NK-92 (cell line): Measurements from ENCODE around the gene PNMA3.
"Not testable (repeated sequence)": the region's sequence is repeated elsewhere in the genome, so short reads cannot be mapped to it uniquely, and the experiment has no call there.

Experiments
- DNase-seq: peaks from one replicate; lab custom pipeline; 2025; ENCODE audit not compliant: unreplicated experiment; lab: John Stamatoyannopoulos, UW

Gene PNMA3

DNA sequence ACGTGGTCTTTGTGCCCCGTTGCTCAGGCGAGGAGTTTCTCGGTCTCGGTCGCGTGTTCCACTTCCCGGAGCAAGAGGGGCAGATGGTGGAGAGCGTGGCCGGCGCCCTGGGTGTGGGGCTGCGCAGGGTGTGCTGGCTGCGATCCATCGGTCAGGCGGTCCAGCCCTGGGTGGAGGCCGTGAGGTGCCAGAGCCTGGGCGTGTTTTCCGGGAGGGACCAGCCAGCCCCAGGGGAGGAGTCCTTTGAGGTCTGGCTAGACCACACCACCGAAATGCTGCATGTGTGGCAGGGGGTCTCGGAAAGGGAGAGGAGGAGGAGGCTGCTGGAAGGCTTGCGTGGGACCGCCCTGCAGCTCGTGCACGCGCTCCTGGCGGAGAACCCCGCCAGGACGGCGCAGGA lies 17.1 kb downstream of the PNMA3 start:
- DNase-seq: not testable (repeated sequence)

DNA sequence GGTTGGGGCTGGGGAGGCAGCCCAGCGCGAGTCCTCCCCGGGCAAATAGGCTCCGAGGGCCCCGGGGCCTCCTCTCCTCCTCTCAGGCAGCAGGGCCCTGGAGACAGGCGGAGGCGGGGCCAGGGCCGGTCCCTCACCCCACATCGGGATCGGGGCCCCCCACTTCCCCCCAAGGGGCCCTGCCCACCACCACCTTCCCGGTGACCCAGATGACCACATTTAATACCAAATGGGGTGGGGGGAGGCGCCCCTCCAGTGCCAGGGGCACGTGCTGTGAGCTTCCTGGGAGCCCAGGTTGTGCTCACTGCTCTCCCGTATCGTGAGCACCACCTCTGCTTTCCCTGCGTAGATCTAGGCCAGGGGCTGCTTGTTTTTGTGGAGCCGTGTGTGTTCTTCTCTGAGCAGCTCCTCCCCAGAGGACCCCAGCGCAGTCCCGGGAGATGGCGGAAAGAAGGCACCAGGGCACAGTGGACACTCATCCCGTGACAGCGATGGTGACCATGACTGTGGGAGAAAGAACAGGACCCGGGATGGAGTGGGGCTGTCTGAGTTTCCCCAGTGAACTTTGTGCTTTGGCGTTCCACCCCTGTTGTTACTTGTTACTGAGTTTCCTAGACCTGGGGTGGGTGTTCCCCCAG lies 18.1 kb downstream of the PNMA3 start:
- DNase-seq: no peak

DNA sequence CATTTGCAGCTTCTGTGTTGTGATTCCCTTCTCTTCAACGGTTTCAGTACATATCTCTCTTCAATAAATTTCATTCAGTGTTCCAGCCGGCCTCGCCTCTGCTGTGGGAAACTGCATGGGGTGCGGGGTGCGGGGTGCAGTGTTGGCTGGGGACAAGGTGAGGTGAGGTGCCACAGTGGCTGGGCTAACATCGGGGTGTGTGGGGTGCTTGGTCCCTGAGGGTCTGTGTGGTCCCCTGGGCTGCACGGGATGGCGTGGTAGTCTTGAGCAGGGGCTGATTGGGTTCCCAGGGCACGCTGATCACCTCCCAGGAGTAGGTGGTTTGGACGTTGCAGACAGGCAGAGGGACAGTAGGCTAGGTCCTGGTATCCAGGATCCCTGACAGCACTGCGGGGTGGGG lies 18.7 kb downstream of the PNMA3 start:
- DNase-seq: no peak

DNA sequence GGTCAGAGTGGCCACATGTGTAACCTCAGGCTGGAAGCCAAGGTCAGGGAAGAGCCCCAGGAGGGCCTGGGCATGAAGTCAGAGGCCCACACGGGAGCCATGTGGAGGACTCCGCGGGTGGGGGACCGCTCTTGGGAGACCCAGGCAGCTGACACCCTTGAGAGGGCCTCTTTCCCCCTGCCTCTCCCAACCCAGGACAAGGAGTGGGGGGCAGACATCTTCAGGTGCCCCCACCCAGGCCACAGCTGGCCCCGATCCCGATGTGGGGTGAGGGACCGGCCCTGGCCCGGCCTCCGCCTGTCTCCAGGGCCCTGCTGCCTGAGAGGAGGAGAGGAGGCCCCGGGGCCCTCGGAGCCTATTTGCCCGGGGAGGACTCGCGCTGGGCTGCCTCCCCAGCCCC lies 19.1 kb downstream of the PNMA3 start:
- DNase-seq: no peak

DNA sequence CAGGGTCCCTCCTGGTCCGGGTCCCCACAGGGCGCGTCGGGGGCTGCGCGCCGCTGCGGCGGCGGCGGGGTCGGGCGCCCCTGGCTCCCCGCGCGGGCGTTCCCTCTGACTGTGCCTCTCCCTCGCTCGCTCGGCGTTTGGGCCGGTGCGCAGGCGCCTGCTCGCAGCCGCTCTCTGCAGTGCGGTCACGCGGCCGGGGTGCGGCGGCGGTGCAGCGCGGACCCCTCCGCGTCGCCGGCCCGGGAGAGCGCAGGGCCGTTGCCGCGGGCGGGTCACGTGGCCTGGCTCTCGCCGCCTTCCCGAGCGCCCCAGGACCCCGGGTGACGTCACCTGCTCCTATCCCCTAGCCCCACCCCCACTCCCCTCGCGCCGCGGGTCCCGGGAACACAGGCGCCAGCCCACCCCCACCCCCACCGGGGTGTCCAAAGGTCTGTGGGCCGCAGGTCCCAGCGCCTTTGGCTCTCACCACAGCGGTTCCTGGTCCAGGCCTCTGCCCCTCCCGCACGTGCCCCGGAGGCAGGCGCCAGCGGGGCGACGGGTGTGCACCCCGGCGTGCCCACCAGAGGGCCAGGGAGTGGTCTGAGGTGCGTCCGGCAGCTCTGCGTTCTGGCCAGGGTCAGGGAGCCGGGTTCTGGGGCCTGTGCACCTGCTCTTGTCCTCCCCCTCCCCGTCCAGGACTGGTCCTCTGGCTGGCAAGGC lies 21.3 kb downstream of the PNMA3 start:
- not testable (repeated sequence) for DNase-seq

DNA sequence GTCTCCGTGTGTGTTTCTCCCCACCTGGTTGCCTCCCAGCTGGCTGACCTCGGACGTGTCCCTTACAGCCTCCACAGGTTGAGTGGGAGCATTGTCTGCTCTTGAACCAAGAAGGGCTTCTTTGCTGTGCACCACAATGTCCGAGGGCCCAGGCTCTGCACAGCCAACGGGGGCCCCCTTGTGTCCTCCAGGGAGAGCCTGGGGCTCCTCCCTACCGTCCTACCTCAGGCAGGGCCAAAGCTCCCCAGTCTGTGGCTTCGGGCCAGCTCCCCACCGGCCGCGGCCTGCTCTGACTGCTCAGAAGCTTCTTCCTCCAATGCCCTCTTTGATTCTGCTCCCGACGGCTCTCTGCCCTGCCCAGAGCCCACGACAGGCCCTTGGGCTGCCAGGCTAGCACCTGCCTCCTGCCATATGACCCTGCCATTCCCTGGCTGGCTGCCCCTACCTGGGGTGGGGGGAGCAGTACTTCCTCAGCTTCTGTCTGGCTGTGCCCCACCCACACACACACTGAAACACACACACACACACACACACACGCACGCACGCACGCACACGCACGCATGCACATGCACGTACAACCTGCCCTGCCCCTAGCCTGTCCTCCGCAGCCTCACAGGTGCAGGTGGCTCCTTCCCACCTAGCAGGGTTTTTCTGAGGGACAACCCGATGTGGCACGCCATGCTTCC lies 27.1 kb downstream of the PNMA3 start:
- DNase-seq: not testable (repeated sequence)

DNA sequence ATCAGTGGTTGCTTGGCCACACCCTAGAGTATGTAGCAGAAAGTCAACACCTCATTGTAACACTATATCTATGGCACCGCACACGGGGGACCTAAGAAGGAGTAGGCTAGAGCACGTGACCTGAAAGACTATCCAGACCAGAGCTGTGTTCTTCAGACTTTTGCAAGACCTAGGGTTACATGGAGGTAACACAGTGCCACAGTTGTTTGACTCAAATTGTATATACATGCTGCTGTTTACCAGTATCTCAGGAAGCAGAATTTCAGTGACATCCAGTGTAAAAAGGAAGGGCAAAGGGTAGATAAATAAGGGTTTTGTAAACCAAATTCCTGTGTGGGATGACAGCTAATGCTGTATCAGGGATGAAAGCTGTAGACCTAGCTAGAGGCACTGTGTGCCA lies 46.1 kb downstream of the PNMA3 start:
- no peak for DNase-seq

DNA sequence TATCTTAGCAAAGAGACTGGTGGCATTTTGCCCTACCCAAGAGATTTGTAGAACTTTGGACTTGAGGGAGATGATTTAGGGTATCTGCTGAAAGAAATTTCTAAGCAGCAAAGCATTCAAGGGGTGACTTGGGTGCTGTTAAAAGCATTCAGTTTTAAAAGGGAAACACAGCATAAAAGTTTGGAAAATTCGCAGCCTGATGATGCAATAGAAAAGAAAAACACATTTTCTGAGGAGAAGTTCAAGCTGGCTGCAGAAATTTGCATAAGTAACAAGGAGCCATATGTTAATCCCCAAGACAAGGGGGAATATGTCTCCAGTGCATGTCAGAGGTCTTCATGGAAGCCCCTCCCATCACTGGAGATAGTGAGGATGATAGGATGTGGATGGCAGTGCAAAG lies 48.7 kb downstream of the PNMA3 start:
- DNase-seq: not testable (repeated sequence)

DNA sequence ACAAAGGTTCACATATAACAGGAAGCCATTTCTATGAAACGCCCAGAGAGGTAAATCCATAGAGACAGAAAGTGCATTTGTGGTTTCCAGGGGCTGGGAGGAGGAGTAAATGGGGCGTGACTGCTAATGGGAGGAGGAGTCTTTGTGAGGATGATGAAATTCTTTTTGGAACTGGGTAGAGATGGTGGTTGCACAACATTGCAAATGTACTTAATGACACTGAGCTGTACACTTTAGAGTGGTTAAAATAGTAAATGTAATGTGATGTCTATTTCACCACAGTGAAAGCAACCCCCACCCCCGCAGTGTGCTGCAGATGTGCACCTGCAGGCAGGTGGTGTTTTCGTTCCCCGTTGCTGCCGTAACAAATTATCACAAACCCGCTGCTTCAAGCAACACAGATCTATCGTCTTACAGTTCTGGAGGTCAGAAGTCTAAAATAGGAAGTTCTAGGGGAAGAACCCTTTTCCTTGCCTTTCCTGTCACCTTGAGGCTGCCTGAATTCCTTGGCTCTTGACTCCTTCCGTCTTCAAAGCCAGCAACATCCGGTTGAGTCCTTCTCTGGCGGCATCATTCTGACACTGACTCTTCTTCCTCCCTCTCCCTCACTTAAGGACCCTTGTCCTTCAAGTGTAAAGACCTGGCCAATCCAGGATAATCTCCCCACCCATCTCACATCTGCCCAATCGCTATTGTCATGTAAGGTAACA lies 50.0 kb downstream of the PNMA3 start:
- DNase-seq: not testable (repeated sequence)
